GM18868 (cell line): ENCODE results near the gene CSNK1A1L.
A peak's percentile ranks its signal among the peaks of the same experiment; 100 is the strongest.
"Not testable (repeated sequence)": the region's sequence is repeated elsewhere in the genome, so short reads cannot be mapped to it uniquely, and the experiment has no call there.

ENCODE experiments used
- ATAC-seq: cut with Tn5 transposase; IDR thresholded peaks from one replicate; pipeline ENCODE4 v1.9.1; 2021; ENCODE audit warnings: mild to moderate bottlenecking, moderate library complexity; ENCODE audit not compliant: unreplicated experiment

Gene CSNK1A1L

GRCh38 chr13:37059848-37060192, 45.6 kb downstream of the CSNK1A1L start:
- peak; percentile 27 for ATAC-seq

- ATAC-seq, result peak; percentile 98
Observed at GRCh38 chr13:37058910-37059847, 46.3 kb downstream of the CSNK1A1L start, which contains the start of gene SUPT20H. SUPT20H (minus strand) TSS chr13:37059688; CDS start chr13:37051490, 8,198 bp downstream.

- not testable (repeated sequence) for ATAC-seq
Observed at GRCh38 chr13:37056228-37056627, 49.2 kb downstream of the CSNK1A1L start.
